Stimulated activated CD8-positive, alpha-beta memory T cell treated with anti-CD3 and anti-CD28 coated beads, Interleukin-15, amount 100 ng/mL, for 4 hours (primary cell): ENCODE data around the gene SLC9A9.

Experiments
- DNase-seq, 2 donors: peaks; one replicate each; pipeline ENCODE4 v3.0.0-alpha.2; 2020; ENCODE audit warnings: low read depth in 2 of 2

The SLC9A9 gene

GRCh38 chr3:143326983-143327778 is 521.1 kb downstream of the SLC9A9 start:
- no peak for DNase-seq

GRCh38 chr3:143321058-143321769 is 527.1 kb downstream of the SLC9A9 start:
- no peak for DNase-seq

GRCh38 chr3:143315766-143316165 is 532.5 kb downstream of the SLC9A9 start:
- no peak for DNase-seq

- no peak for DNase-seq
Measured at GRCh38 chr3:143314251-143315093, 533.8 kb downstream of the SLC9A9 start.

GRCh38 chr3:143313893-143314188 is 534.4 kb downstream of the SLC9A9 start:
- DNase-seq = no peak

- DNase-seq = no peak
Measured at GRCh38 chr3:143313025-143313892, 535.0 kb downstream of the SLC9A9 start.

GRCh38 chr3:143311096-143311495 is 537.2 kb downstream of the SLC9A9 start:
- DNase-seq = no peak

GRCh38 chr3:143309705-143310104 is 538.6 kb downstream of the SLC9A9 start:
- no peak for DNase-seq

GRCh38 chr3:143307613-143308183 is 540.6 kb downstream of the SLC9A9 start:
- DNase-seq = no peak

- no peak for DNase-seq
Measured at GRCh38 chr3:143306407-143306806, 541.9 kb downstream of the SLC9A9 start.

- no peak for DNase-seq
Measured at GRCh38 chr3:143302638-143303171, 545.6 kb downstream of the SLC9A9 start.

GRCh38 chr3:143301031-143301901 is 547.0 kb downstream of the SLC9A9 start:
- no peak for DNase-seq

- no peak for DNase-seq
Measured at GRCh38 chr3:143298886-143299535, 549.3 kb downstream of the SLC9A9 start.

- no peak for DNase-seq
Measured at GRCh38 chr3:143298380-143298779, 549.9 kb downstream of the SLC9A9 start.

- no peak for DNase-seq
Measured at GRCh38 chr3:143295201-143296080, 552.8 kb downstream of the SLC9A9 start.

GRCh38 chr3:143294188-143294587 is 554.1 kb downstream of the SLC9A9 start:
- DNase-seq = no peak

- no peak for DNase-seq
Measured at GRCh38 chr3:143291836-143292447, 556.3 kb downstream of the SLC9A9 start.

GRCh38 chr3:143288944-143289343 is 559.3 kb downstream of the SLC9A9 start:
- no peak for DNase-seq
